Liver (tissue), 9 donors: Measurements from ENCODE around the gene GNAO1. TPM values are rescaled to one million over a fixed set of nuclear protein-coding genes. Genes with fewer than 3 reads are reported as not detected.

Experiments
- DNase-seq: peaks from one replicate; pipeline ENCODE4 v3.0.0-alpha.2; 2017; ENCODE audit warnings: low spot score
- H3K27ac ChIP-seq, 2 donors: one replicate each; pipeline ENCODE4 v1.7.0; 2013; ENCODE audit warnings: inconsistent platforms in 2 of 2, low read length in 2 of 2, control low read depth in 1 of 2, low read depth in 1 of 2, mild to moderate bottlenecking in 1 of 2
- H3K27me3 ChIP-seq, 4 donors: one replicate each; pipeline versions ENCODE4 v1.6.1 to v1.7.0; 2013; ENCODE audit warnings: low read length in 3 of 4, inconsistent platforms in 1 of 4, mild to moderate bottlenecking in 1 of 4, moderate library complexity in 1 of 4; ENCODE audit not compliant: control insufficient read depth in 4 of 4, insufficient read depth in 4 of 4
- H3K36me3 ChIP-seq, 4 donors: one replicate each; pipeline versions ENCODE4 v1.6.1 to v1.7.0; 2013; ENCODE audit warnings: low read length in 3 of 4, mild to moderate bottlenecking in 3 of 4, low read depth in 1 of 4, moderate library complexity in 1 of 4; ENCODE audit not compliant: control insufficient read depth in 4 of 4, insufficient read depth in 3 of 4
- H3K4me1 ChIP-seq, 4 donors: one replicate each; pipeline versions ENCODE4 v1.6.1 to v1.7.0; 2013; ENCODE audit warnings: low read length in 3 of 4, mild to moderate bottlenecking in 3 of 4, moderate library complexity in 1 of 4; ENCODE audit not compliant: control insufficient read depth in 4 of 4, insufficient read depth in 4 of 4
- H3K4me3 ChIP-seq, 3 donors: one replicate each; pipeline versions ENCODE4 v1.6.1 to v1.7.0; 2013; ENCODE audit warnings: low read length in 3 of 3, control low read depth in 1 of 3, low read depth in 1 of 3, mild to moderate bottlenecking in 1 of 3
- H3K9ac ChIP-seq, 2 donors: one replicate each; pipeline ENCODE4 v1.7.0; 2013; ENCODE audit warnings: low read length in 2 of 2, mild to moderate bottlenecking in 2 of 2, moderate library complexity in 2 of 2, control low read depth in 1 of 2, low read depth in 1 of 2
- H3K9me3 ChIP-seq, 4 donors: one replicate each; pipeline versions ENCODE4 v1.6.1 to v1.7.0; 2013; ENCODE audit warnings: low read length in 3 of 4; ENCODE audit not compliant: control insufficient read depth in 4 of 4
- ATF3 ChIP-seq: IDR thresholded peaks from 2 replicates; pipeline ENCODE4 v1.6.1; 2016; ENCODE audit warnings: antibody characterized with exemption
- EGR1 ChIP-seq, 2 donors: IDR thresholded peaks; 2 replicates each; pipeline ENCODE4 v1.6.1; 2016 to 2018; ENCODE audit warnings: antibody characterized with exemption in 2 of 2, low read depth in 2 of 2
- FOXA1 ChIP-seq: IDR thresholded peaks from 2 replicates; pipeline ENCODE4 v1.6.1; 2016; ENCODE audit warnings: antibody characterized with exemption
- FOXA2 ChIP-seq: IDR thresholded peaks from 2 replicates; pipeline ENCODE4 v1.6.1; 2016; ENCODE audit warnings: antibody characterized with exemption
- GABPA ChIP-seq, 2 donors: IDR thresholded peaks in 1 of 2; conservative IDR thresholded peaks in 1 of 2; 2 replicates each; pipeline ENCODE4 v1.6.1; 2016; ENCODE audit warnings: antibody characterized with exemption in 2 of 2, mild to moderate bottlenecking in 1 of 2, moderate library complexity in 1 of 2
- HNF4A ChIP-seq, 2 donors: conservative IDR thresholded peaks; 2 replicates each; pipeline ENCODE4 v1.6.1; 2016; ENCODE audit warnings: antibody characterized with exemption in 2 of 2, mild to moderate bottlenecking in 2 of 2
- HNF4G ChIP-seq: IDR thresholded peaks from 2 replicates; pipeline ENCODE4 v1.6.1; 2016; ENCODE audit warnings: antibody characterized with exemption
- JUND ChIP-seq, 2 donors: IDR thresholded peaks; 2 replicates each; pipeline ENCODE4 v1.6.1; 2016; ENCODE audit warnings: antibody characterized with exemption in 2 of 2
- MAX ChIP-seq: IDR thresholded peaks from 2 replicates; pipeline ENCODE4 v1.6.1; 2016; ENCODE audit warnings: antibody characterized with exemption
- NR2F2 ChIP-seq: IDR thresholded peaks from 2 replicates; pipeline ENCODE4 v1.6.1; 2016; ENCODE audit warnings: antibody characterized with exemption
- RAD21 ChIP-seq, 2 donors: IDR thresholded peaks; 2 replicates each; pipeline ENCODE4 v1.6.1; 2016; ENCODE audit warnings: antibody characterized with exemption in 2 of 2, mild to moderate bottlenecking in 2 of 2
- RXRA ChIP-seq, 2 donors: IDR thresholded peaks; 2 replicates each; pipeline ENCODE4 v1.6.1; 2017 to 2018; ENCODE audit warnings: antibody characterized with exemption in 2 of 2, mild to moderate bottlenecking in 1 of 2
- SP1 ChIP-seq: IDR thresholded peaks from 2 replicates; pipeline ENCODE4 v1.6.1; 2018; ENCODE audit warnings: antibody characterized with exemption, mild to moderate bottlenecking
- YY1 ChIP-seq: IDR thresholded peaks from 2 replicates; pipeline ENCODE4 v1.6.1; 2016; ENCODE audit warnings: antibody characterized with exemption, mild to moderate bottlenecking
- ZBTB33 ChIP-seq: IDR thresholded peaks from 2 replicates; pipeline ENCODE4 v1.6.1; 2016; ENCODE audit warnings: antibody characterized with exemption
- WGBS: extraction: QIAGEN DNeasy Blood & Tissue Kit; methylation state at CpG from one replicate; pipeline ENCODE4 v1.1.7; 2013; 5-methylcytosine and 5-hydroxymethylcytosine counted together
- polyA plus RNA-seq, 2 donors: library from polyadenylated mRNA; stranded (reverse) in 1 of 2; unstranded in 1 of 2; fragments of 200-250 nt in 1 of 2; fragments of >200 nt in 1 of 2; fragmentation: Nextera tagmentation in 1 of 2; extraction: Ambion mirVana in 1 of 2; gene quantifications; one replicate each; pipeline versions ENCODE4 v1.2.1 to v1.2.3, GENCODE V29; 2013 to 2015
- total RNA-seq, 2 donors: library from RNA; depleted of rRNA; stranded (reverse); fragments of >200 nt; gene quantifications; one replicate each; pipeline ENCODE4 v1.2.3, GENCODE V29; 2014
- TF ChIP-seq, protein P1 (sequence below): fragments of 150-350 bp; IDR thresholded peaks from 2 replicates; pipeline ENCODE4 v1.5.1; 2017; ENCODE audit warnings: improper control_type of control experiment, low read depth, low read length; ENCODE audit not compliant: missing input control
- donor health status: healthy.
- donor health status: healthy.
- donor health status: healthy.
- donor health status: healthy.
- donor health status: healthy.

The GNAO1 gene
- total and polyA plus RNA-seq, 4 donors = 0.61 to 15.1 (median 7.0) TPM

- no peak overlapping the region for H3K4me3 ChIP-seq
- no peaks in the 10 kb centered on the region for H3K27me3 ChIP-seq
- no peak for DNase-seq
- no peak for TF ChIP-seq RXRA (IDR thresholded peaks at IDR 0.05)
- no peak for TF ChIP-seq HNF4A (conservative IDR thresholded peaks at IDR 0.05)
- no peak for TF ChIP-seq FOXA1
- TF ChIP-seq JUND (IDR thresholded peaks at IDR 0.05) = no peak
- TF ChIP-seq MAX = no peak
- H3K36me3 ChIP-seq = no peaks in the 10 kb centered on the region
- 96% methylated on average over 7 of the region's 7 CpGs for WGBS
- peaks cover 5 to 21% (median 13%) of the 10 kb centered on the region in 4 donors for H3K4me1 ChIP-seq
- H3K27ac ChIP-seq = no peak overlapping the region
- no peak overlapping the region for H3K9ac ChIP-seq
- H3K9me3 ChIP-seq = no peaks in the 10 kb centered on the region
These were observed 162.7 kb downstream of the GNAO1 start for GRCh38 chr16:56354016-56354415.

DNA sequence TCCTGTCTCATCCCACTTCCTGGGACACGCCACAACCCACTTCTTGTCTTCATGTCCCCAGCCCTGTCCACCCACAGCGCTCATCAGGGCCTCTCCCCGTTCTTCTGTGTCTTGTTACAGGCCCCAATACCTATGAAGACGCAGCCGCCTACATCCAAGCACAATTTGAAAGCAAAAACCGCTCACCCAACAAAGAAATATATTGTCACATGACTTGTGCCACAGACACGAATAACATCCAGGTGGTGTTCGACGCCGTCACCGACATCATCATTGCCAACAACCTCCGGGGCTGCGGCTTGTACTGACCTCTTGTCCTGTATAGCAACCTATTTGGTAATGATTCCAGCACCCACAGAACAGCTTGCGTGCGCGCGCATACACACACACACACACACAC is 163.5 kb downstream of the GNAO1 start:
- 95% methylated on average over 17 of the region's 17 CpGs for WGBS
- peaks cover 3 to 14% (median 7%) of the 10 kb centered on the region in 4 donors for H3K4me1 ChIP-seq
- H3K27ac ChIP-seq = no peak overlapping the region
- TF ChIP-seq SP1 (no peak), GABPA (IDR thresholded peaks at IDR 0.05 in 1 of 2, conservative IDR thresholded peaks at IDR 0.05 in 1 of 2) (no peak), ZBTB33 (no peak), HNF4G (no peak), YY1 (no peak), NR2F2 (no peak), EGR1 (IDR thresholded peaks at IDR 0.05; ENCODE audit: low read depth in 2 of 2) (no peak), RXRA (IDR thresholded peaks at IDR 0.05) (no peak), ATF3 (no peak), FOXA2 (no peak), HNF4A (conservative IDR thresholded peaks at IDR 0.05) (no peak), RAD21 (IDR thresholded peaks at IDR 0.05) (no peak), MAX (no peak)
- TF ChIP-seq, protein P1, sequence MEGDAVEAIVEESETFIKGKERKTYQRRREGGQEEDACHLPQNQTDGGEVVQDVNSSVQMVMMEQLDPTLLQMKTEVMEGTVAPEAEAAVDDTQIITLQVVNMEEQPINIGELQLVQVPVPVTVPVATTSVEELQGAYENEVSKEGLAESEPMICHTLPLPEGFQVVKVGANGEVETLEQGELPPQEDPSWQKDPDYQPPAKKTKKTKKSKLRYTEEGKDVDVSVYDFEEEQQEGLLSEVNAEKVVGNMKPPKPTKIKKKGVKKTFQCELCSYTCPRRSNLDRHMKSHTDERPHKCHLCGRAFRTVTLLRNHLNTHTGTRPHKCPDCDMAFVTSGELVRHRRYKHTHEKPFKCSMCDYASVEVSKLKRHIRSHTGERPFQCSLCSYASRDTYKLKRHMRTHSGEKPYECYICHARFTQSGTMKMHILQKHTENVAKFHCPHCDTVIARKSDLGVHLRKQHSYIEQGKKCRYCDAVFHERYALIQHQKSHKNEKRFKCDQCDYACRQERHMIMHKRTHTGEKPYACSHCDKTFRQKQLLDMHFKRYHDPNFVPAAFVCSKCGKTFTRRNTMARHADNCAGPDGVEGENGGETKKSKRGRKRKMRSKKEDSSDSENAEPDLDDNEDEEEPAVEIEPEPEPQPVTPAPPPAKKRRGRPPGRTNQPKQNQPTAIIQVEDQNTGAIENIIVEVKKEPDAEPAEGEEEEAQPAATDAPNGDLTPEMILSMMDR = no peak
- no peaks in the 10 kb centered on the region for H3K36me3 ChIP-seq
- no peaks in the 10 kb centered on the region for H3K27me3 ChIP-seq
- no peak overlapping the region for H3K4me3 ChIP-seq
- no peak overlapping the region for H3K9ac ChIP-seq
- no peaks in the 10 kb centered on the region for H3K9me3 ChIP-seq
- no peak for DNase-seq
